A673 (cell line): ENCODE measurements around the gene MRM1. TPM values are rescaled to one million over a fixed set of nuclear protein-coding genes. Genes with fewer than 3 reads are reported as not detected.
"Not testable (repeated sequence)": the region's sequence is repeated elsewhere in the genome, so short reads cannot be mapped to it uniquely, and the experiment has no call there.

Source experiments
- BruUV-seq: library from RNA; stranded (reverse); fragments of 400-500 nt; replicated peaks from 2 replicates; lab custom pipeline; 2021; lab: Mats Ljungman, UMichigan
- CTCF ChIA-PET: fragments of 300-600 bp; sonication (Branson Sonifier 250); formaldehyde crosslinking; loops from one replicate; lab custom pipeline; 2022; ENCODE audit warnings: antibody characterized with exemption; lab: Charles Lee
- POLR2A ChIA-PET: fragments of 300-600 bp; sonication (Branson Sonifier 250); formaldehyde crosslinking; loops from one replicate; lab custom pipeline; 2022; ENCODE audit warnings: antibody characterized with exemption; ENCODE audit not compliant: low non-redundant PET; lab: Charles Lee
- DNase-seq: peaks from one replicate; pipeline ENCODE4 v3.0.0-alpha.2; 2015; ENCODE audit warnings: low spot score
- H3K27ac ChIP-seq: fragments of 200-600 bp; sonication (generic); 2 replicates; pipeline ENCODE4 v1.5.1; 2016; ENCODE audit warnings: mixed run types, low read depth, mild to moderate bottlenecking, mixed read lengths, antibody characterized with exemption, low read length; ENCODE audit not compliant: poor library complexity, severe bottlenecking
- H3K27me3 ChIP-seq: fragments of 200-600 bp; sonication (generic); replicated peaks from 2 replicates; pipeline ENCODE4 v1.6.1; 2017; ENCODE audit warnings: mixed run types, low read depth, mild to moderate bottlenecking, mixed read lengths, antibody characterized with exemption, low read length; ENCODE audit not compliant: insufficient read depth, poor library complexity
- H3K36me3 ChIP-seq: fragments of 200-600 bp; sonication (generic); 2 replicates; pipeline ENCODE4 v1.6.1; 2016; ENCODE audit warnings: mixed run types, mild to moderate bottlenecking, mixed read lengths, antibody characterized with exemption, low read length; ENCODE audit not compliant: insufficient read depth, poor library complexity, severe bottlenecking
- H3K4me1 ChIP-seq: fragments of 200-600 bp; sonication (generic); 2 replicates; pipeline ENCODE4 v1.6.1; 2017; ENCODE audit warnings: mixed run types, mild to moderate bottlenecking, mixed read lengths, antibody characterized with exemption, low read length; ENCODE audit not compliant: insufficient read depth, poor library complexity, severe bottlenecking
- H3K4me3 ChIP-seq: fragments of 200-600 bp; sonication (generic); 2 replicates; pipeline ENCODE4 v1.5.1; 2016; ENCODE audit warnings: low read depth, mixed run types, mild to moderate bottlenecking, mixed read lengths, low read length; ENCODE audit not compliant: poor library complexity, severe bottlenecking
- H3K9me3 ChIP-seq: fragments of 200-600 bp; sonication (generic); 2 replicates; pipeline ENCODE4 v1.6.1; 2016; ENCODE audit warnings: mixed run types, low read depth, mild to moderate bottlenecking, mixed read lengths, antibody characterized with exemption, low read length; ENCODE audit not compliant: poor library complexity, severe bottlenecking
- CTCF ChIP-seq: fragments of 300-800, 200-600 bp; sonication (generic); conservative IDR thresholded peaks from 2 replicates; pipeline ENCODE4 v1.5.1; 2017; ENCODE audit warnings: low read depth, mild to moderate bottlenecking, antibody characterized with exemption, low read length, moderate library complexity, mixed read lengths
- EZH2 ChIP-seq: fragments of 200-600 bp; sonication (generic); IDR thresholded peaks from 2 replicates; pipeline ENCODE4 v1.6.1; 2017; ENCODE audit warnings: borderline replicate concordance, low read depth, mild to moderate bottlenecking, mixed read lengths, antibody characterized with exemption, low read length; ENCODE audit not compliant: poor library complexity, severe bottlenecking
- intact Hi-C: fragments of 100-400 bp; cut with micrococcal nuclease; formaldehyde crosslinking; loops from one replicate; pipeline ENCODE4 v1.10.0; 2022; ENCODE audit not compliant: unreplicated experiment
- total RNA-seq: library from RNA; stranded (reverse); gene quantifications from 2 replicates; pipeline ENCODE4 v1.2.3, GENCODE V29; 2021

The MRM1 gene
- total RNA-seq, 1 experiment from 2014 or later: 6.5 TPM

GRCh38 chr17:36602924-36603384 lies 1.6 kb downstream of the MRM1 start:
- intact Hi-C loops: no loop called here

GRCh38 chr17:36605028-36605427 lies 3.6 kb downstream of the MRM1 start:
- POLR2A ChIA-PET, H3K27ac ChIP-seq, intact Hi-C loops, H3K4me1 ChIP-seq, CTCF ChIA-PET, BruUV-seq, H3K9me3 ChIP-seq, H3K36me3 ChIP-seq, H3K4me3 ChIP-seq, DNase-seq, H3K27me3 ChIP-seq: not testable (repeated sequence)

More at GRCh38 chr17:36602924-36603384, 1.6 kb downstream of the MRM1 start:
- POLR2A ChIA-PET: no interaction called here
- Histone ChIP-seq H3K36me3 (no peaks in the 10 kb centered on the region), H3K27me3 (no peaks in the 10 kb centered on the region), H3K4me1 (no peaks in the 10 kb centered on the region), H3K4me3 (peak overlapping the region; percentile 73), H3K9me3 (no peaks in the 10 kb centered on the region), H3K27ac (no peak overlapping the region)
- CTCF ChIA-PET: interaction anchor here (0.5 to 1.4 kb wide), 9 partner anchors 17 to 684 kb away, joined by 3 to 12 read pairs (median 7); no protein-coding TSS in a partner anchor
- DNase-seq: peak; percentile 70
- TF ChIP-seq EZH2 (no peak), CTCF (peak; percentile 62)
- no TSS peak for BruUV-seq

GRCh38 chr17:36608280-36608679 lies 6.9 kb downstream of the MRM1 start:
- Histone ChIP-seq H3K27ac (no peak overlapping the region), H3K36me3 (no peaks in the 10 kb centered on the region), H3K4me3 (no peak overlapping the region), H3K9me3 (no peaks in the 10 kb centered on the region), H3K4me1 (no peaks in the 10 kb centered on the region), H3K27me3 (no peaks in the 10 kb centered on the region)
- intact Hi-C loops: no loop called here
- no TSS peak for BruUV-seq
- no peak for DNase-seq
- POLR2A ChIA-PET: no interaction called here
- TF ChIP-seq EZH2: no peak
- TF ChIP-seq CTCF: no peak
- CTCF ChIA-PET: no interaction called here

- Histone ChIP-seq H3K9me3 (no peaks in the 10 kb centered on the region), H3K4me1 (no peaks in the 10 kb centered on the region), H3K27me3 (no peaks in the 10 kb centered on the region), H3K36me3 (no peaks in the 10 kb centered on the region), H3K27ac (no peak overlapping the region), H3K4me3 (no peak overlapping the region)
- TF ChIP-seq EZH2: no peak
- peak; percentile 45 for TF ChIP-seq CTCF
- CTCF ChIA-PET: no interaction called here
- intact Hi-C loops: no loop called here
- BruUV-seq: no TSS peak
- POLR2A ChIA-PET: no interaction called here
- peak; percentile 32 for DNase-seq
Observed at GRCh38 chr17:36608794-36609497, 7.6 kb downstream of the MRM1 start.
